Measurements from ENCODE around the gene TNNI2.
"Not testable (repeated sequence)": the region's sequence is repeated elsewhere in the genome, so short reads cannot be mapped to it uniquely, and the experiment has no call there.

TNNI2 gene

GRCh38 chr11:1862588-1863351 is 24.0 kb downstream of the TNNI2 start:
- DNase-seq = no peak

GRCh38 chr11:1863352-1864216 is 24.8 kb downstream of the TNNI2 start:
- DNase-seq = peak in 1 of 2 donors; percentile 59

- DNase-seq = no peak
Measured at GRCh38 chr11:1864231-1864630, 25.4 kb downstream of the TNNI2 start.

GRCh38 chr11:1864831-1865665 is 26.3 kb downstream of the TNNI2 start:
- DNase-seq = no peak

GRCh38 chr11:1866226-1866625 is 27.4 kb downstream of the TNNI2 start:
- DNase-seq = no peak

- no peak for DNase-seq
Measured at GRCh38 chr11:1866776-1867175, 28.0 kb downstream of the TNNI2 start.

- no peak for DNase-seq
Measured at GRCh38 chr11:1867381-1867780, 28.6 kb downstream of the TNNI2 start.

GRCh38 chr11:1868056-1868635 is 29.4 kb downstream of the TNNI2 start:
- no peak for DNase-seq

GRCh38 chr11:1868636-1869291 is 30.0 kb downstream of the TNNI2 start:
- no peak for DNase-seq

GRCh38 chr11:1869427-1870325 is 30.9 kb downstream of the TNNI2 start:
- DNase-seq = no peak

- no peak for DNase-seq
Measured at GRCh38 chr11:1870326-1870696, 31.5 kb downstream of the TNNI2 start.

GRCh38 chr11:1870721-1871466 is 32.1 kb downstream of the TNNI2 start:
- peak; percentile 39 to 58 for DNase-seq

GRCh38 chr11:1871531-1871930 is 32.8 kb downstream of the TNNI2 start:
- no peak for DNase-seq

GRCh38 chr11:1872267-1872985 is 33.6 kb downstream of the TNNI2 start:
- DNase-seq = no peak

GRCh38 chr11:1873048-1873812 is 34.4 kb downstream of the TNNI2 start:
- no peak for DNase-seq

GRCh38 chr11:1873813-1874150 is 35.0 kb downstream of the TNNI2 start:
- not testable (repeated sequence) for DNase-seq

- not testable (repeated sequence) for DNase-seq
Measured at GRCh38 chr11:1874441-1875092, 35.8 kb downstream of the TNNI2 start.

GRCh38 chr11:1875093-1875850 is 36.5 kb downstream of the TNNI2 start:
- DNase-seq = no peak

All from CD4-positive, alpha-beta T cell treated with Interleukin-1 beta for 1 hour (primary cell).